Measurements from ENCODE around the gene OOSP1. TPM values are rescaled to one million over a fixed set of nuclear protein-coding genes. Genes with fewer than 3 reads are reported as not detected.

Gene OOSP1
- total RNA-seq, 1 experiment from 2014 or later: not detected

- in situ Hi-C loops (cut with HindIII; ENCODE audit: low pct_unique_long_range_greater_than_20kb, low sequenced_read_pairs) (no loop called here), intact Hi-C loops (cut with micrococcal nuclease; ENCODE audit: unreplicated experiment) (no loop called here)
- DNase-seq (ENCODE audit: low read depth, low spot score) (no peak), ATAC-seq (no peak)
- H3K4me1 ChIP-seq (ENCODE audit: control insufficient read depth, insufficient read depth, low read length): no peaks in the 10 kb centered on the region
- ChIA-PET CTCF (no interaction called here), POLR2A (no interaction called here)
- no TSS peak for BruUV-seq (replicated peaks)
- no peaks in the 10 kb centered on the region; the same call in 1 of the 2 replicates for H3K27me3 ChIP-seq (ENCODE audit: control insufficient read depth, insufficient read depth, low read length)
- no peaks in the 10 kb centered on the region for H3K9me3 ChIP-seq (ENCODE audit: control insufficient read depth, insufficient read depth, low read depth, low read length)
- TF ChIP-seq POLR2AphosphoS5 (IDR thresholded peaks at IDR 0.05; ENCODE audit: low read depth, low read length) (no peak), SIN3A (IDR thresholded peaks at IDR 0.05; ENCODE audit: borderline replicate concordance, insufficient read depth, low read depth, low read length) (no peak), TCF7L2 (IDR thresholded peaks at IDR 0.05; ENCODE audit: low read depth, low read length) (no peak)
- TF ChIP-seq, protein P1, sequence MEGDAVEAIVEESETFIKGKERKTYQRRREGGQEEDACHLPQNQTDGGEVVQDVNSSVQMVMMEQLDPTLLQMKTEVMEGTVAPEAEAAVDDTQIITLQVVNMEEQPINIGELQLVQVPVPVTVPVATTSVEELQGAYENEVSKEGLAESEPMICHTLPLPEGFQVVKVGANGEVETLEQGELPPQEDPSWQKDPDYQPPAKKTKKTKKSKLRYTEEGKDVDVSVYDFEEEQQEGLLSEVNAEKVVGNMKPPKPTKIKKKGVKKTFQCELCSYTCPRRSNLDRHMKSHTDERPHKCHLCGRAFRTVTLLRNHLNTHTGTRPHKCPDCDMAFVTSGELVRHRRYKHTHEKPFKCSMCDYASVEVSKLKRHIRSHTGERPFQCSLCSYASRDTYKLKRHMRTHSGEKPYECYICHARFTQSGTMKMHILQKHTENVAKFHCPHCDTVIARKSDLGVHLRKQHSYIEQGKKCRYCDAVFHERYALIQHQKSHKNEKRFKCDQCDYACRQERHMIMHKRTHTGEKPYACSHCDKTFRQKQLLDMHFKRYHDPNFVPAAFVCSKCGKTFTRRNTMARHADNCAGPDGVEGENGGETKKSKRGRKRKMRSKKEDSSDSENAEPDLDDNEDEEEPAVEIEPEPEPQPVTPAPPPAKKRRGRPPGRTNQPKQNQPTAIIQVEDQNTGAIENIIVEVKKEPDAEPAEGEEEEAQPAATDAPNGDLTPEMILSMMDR (IDR thresholded peaks at IDR 0.05): no peak
- TF ChIP-seq, protein P2, sequence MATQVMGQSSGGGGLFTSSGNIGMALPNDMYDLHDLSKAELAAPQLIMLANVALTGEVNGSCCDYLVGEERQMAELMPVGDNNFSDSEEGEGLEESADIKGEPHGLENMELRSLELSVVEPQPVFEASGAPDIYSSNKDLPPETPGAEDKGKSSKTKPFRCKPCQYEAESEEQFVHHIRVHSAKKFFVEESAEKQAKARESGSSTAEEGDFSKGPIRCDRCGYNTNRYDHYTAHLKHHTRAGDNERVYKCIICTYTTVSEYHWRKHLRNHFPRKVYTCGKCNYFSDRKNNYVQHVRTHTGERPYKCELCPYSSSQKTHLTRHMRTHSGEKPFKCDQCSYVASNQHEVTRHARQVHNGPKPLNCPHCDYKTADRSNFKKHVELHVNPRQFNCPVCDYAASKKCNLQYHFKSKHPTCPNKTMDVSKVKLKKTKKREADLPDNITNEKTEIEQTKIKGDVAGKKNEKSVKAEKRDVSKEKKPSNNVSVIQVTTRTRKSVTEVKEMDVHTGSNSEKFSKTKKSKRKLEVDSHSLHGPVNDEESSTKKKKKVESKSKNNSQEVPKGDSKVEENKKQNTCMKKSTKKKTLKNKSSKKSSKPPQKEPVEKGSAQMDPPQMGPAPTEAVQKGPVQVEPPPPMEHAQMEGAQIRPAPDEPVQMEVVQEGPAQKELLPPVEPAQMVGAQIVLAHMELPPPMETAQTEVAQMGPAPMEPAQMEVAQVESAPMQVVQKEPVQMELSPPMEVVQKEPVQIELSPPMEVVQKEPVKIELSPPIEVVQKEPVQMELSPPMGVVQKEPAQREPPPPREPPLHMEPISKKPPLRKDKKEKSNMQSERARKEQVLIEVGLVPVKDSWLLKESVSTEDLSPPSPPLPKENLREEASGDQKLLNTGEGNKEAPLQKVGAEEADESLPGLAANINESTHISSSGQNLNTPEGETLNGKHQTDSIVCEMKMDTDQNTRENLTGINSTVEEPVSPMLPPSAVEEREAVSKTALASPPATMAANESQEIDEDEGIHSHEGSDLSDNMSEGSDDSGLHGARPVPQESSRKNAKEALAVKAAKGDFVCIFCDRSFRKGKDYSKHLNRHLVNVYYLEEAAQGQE (IDR thresholded peaks at IDR 0.05; ENCODE audit: insufficient read depth in 1 of 2, low read depth in 2 of 2, low read length in 1 of 2): no peak
- no peaks in the 10 kb centered on the region for H3K36me3 ChIP-seq (ENCODE audit: control insufficient read depth, insufficient read depth, low read length)
- no peak overlapping the region for H3K27ac ChIP-seq (ENCODE audit: low read length)
- no peak overlapping the region for H3K4me3 ChIP-seq (ENCODE audit: low read depth in 2 of 2, low read length in 2 of 2)
Measured at GRCh38 chr11:59899532-59899931, 38.7 kb upstream of the OOSP1 start.

DNA sequence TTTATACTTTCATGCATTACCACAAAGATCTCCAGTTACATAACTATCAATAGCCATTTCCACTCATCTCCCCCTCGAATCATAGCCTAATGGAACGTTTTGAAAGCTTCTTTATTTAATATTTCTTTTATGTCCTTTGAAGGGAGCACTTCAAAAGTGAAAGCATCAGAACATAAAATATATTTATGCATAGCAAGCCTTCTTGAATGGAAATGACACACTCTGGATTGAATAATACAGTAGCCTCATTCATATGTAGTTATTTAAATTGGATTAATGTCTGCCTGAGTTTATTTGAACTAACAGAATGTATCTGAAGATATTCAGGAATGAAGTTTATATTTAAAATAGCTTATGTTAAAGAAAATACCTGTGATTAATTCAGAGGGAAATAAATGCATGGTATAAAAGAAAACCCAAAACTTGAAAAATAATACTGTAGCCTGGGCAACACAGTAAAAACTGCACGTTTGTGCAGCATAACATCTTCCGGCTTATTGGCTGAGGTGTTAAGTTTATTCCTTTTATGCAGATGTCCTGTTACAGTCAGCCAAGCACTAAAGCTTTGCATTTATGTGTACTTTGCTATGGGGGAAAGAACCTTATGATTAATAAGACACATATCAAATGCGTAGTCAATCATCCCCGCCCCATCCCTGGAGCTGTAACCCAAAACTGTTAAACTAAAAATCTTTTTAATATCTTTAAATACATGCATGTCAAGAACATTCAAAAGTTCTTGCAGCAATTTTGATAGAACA, 37.7 kb upstream of the OOSP1 start:
- DNase-seq (ENCODE audit: low read depth, low spot score) (no peak), ATAC-seq (no peak)
- POLR2A ChIA-PET: no interaction called here
- CTCF ChIA-PET: no interaction called here
- Histone ChIP-seq H3K9me3 (ENCODE audit: control insufficient read depth, insufficient read depth, low read depth, low read length) (no peaks in the 10 kb centered on the region), H3K4me1 (ENCODE audit: control insufficient read depth, insufficient read depth, low read length) (no peaks in the 10 kb centered on the region), H3K27me3 (ENCODE audit: control insufficient read depth, insufficient read depth, low read length) (no peaks in the 10 kb centered on the region), H3K4me3 (ENCODE audit: low read depth in 2 of 2, low read length in 2 of 2) (no peak overlapping the region), H3K36me3 (ENCODE audit: control insufficient read depth, insufficient read depth, low read length) (no peaks in the 10 kb centered on the region), H3K27ac (ENCODE audit: low read length) (no peak overlapping the region)
- BruUV-seq (replicated peaks): no TSS peak
- in situ Hi-C loops (cut with HindIII; ENCODE audit: low pct_unique_long_range_greater_than_20kb, low sequenced_read_pairs): no loop called here
- TF ChIP-seq, protein P2 (IDR thresholded peaks at IDR 0.05; ENCODE audit: insufficient read depth in 1 of 2, low read depth in 2 of 2, low read length in 1 of 2): no peak
- TF ChIP-seq POLR2AphosphoS5 (IDR thresholded peaks at IDR 0.05; ENCODE audit: low read depth, low read length) (no peak), SIN3A (IDR thresholded peaks at IDR 0.05; ENCODE audit: borderline replicate concordance, insufficient read depth, low read depth, low read length) (no peak), TCF7L2 (IDR thresholded peaks at IDR 0.05; ENCODE audit: low read depth, low read length) (no peak)
- TF ChIP-seq, protein P1 (IDR thresholded peaks at IDR 0.05): no peak
- intact Hi-C loops (cut with micrococcal nuclease; ENCODE audit: unreplicated experiment): no loop called here
